HUES48 (cell line): Measurements from ENCODE around the gene AUTS2.

ENCODE experiments used
- H3K27ac ChIP-seq: one replicate; pipeline ENCODE4 v1.7.0; 2013; ENCODE audit warnings: low read depth, low read length, inconsistent platforms
- H3K27me3 ChIP-seq: 2 replicates; pipeline ENCODE4 v1.6.1; 2013; ENCODE audit warnings: mild to moderate bottlenecking, low read length; ENCODE audit not compliant: control insufficient read depth, insufficient read depth
- H3K36me3 ChIP-seq: 2 replicates; pipeline ENCODE4 v1.6.1; 2013; ENCODE audit warnings: low read length; ENCODE audit not compliant: control insufficient read depth, insufficient read depth
- H3K4me1 ChIP-seq: 2 replicates; pipeline ENCODE4 v1.6.1; 2013; ENCODE audit warnings: mild to moderate bottlenecking, low read length; ENCODE audit not compliant: control insufficient read depth, insufficient read depth
- H3K4me3 ChIP-seq: 2 replicates; pipeline ENCODE4 v1.5.1; 2013; ENCODE audit warnings: mild to moderate bottlenecking, low read depth, low read length
- H3K9ac ChIP-seq: 2 replicates; pipeline ENCODE4 v1.6.1; 2013; ENCODE audit warnings: mild to moderate bottlenecking, low read depth, low read length, moderate library complexity
- H3K9me3 ChIP-seq: 2 replicates; pipeline ENCODE4 v1.6.1; 2013; ENCODE audit warnings: low read length; ENCODE audit not compliant: control insufficient read depth, insufficient read depth

AUTS2 gene

DNA sequence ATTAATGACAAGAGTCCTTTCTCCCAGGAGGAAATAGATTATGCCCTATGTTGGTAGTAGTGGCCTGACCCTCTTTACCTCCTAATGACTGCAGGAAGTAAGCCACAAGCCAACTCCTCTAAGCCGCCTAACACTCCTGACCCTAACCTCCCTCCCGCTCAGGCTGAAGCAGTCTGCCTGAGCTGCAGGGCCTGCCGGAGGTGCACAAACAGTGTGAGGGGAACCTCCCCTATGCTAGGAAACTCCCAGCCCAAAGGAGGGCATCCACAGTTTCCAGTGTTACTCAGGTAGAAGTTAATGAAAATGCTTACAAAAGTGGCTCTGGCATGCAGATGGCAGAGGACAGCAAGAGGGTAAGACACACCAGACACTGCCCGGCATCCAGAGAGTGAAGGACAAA is 1239.3 kb downstream of the AUTS2 start:
- H3K36me3 ChIP-seq, result no peaks in the 10 kb centered on the region
- H3K4me3 ChIP-seq, result no peak overlapping the region
- peaks cover 15% of the 10 kb centered on the region for H3K9me3 ChIP-seq
- H3K27me3 ChIP-seq, result no peaks in the 10 kb centered on the region
- H3K27ac ChIP-seq, result no peak overlapping the region
- H3K9ac ChIP-seq, result no peak overlapping the region
- no peaks in the 10 kb centered on the region for H3K4me1 ChIP-seq

DNA sequence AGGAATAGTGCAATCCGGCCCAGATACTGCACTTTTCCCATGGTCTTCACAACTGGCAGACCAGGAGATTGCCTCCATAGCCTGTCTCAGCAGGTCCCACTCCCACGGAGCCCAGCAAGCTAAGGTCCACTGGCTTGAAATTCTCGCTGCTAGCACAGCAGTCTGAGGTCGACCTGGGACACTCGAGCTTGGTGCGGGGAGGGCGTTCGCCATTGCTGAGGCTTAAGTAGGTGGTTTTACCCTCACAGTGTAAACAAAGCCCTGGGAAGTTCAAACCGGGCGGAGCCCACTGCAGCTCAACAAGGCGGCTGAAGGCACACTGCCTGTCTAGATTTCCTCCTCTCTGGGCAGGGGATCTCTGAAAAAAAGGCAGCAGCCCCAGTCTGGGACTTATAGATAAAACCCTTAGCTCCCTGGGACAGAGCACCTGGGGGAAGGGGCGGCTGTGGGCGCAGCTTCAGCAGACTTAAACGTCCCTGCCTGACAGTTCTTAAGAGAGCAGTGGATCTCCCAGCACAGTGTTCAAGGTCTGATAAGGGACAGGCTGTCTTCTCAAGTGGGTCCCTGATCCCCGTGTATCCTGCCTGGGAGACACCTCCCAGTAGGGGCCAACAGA is 1240.1 kb downstream of the AUTS2 start:
- Histone ChIP-seq H3K9ac (no peak overlapping the region), H3K27me3 (no peaks in the 10 kb centered on the region), H3K4me3 (no peak overlapping the region), H3K9me3 (peaks cover 15% of the 10 kb centered on the region), H3K4me1 (no peaks in the 10 kb centered on the region), H3K36me3 (no peaks in the 10 kb centered on the region), H3K27ac (no peak overlapping the region)
